ENCODE results near the gene HOATZ. TPM values are rescaled to one million over a fixed set of nuclear protein-coding genes. Genes with fewer than 3 reads are reported as not detected.
A peak's percentile ranks its signal among the peaks of the same experiment; 100 is the strongest.

Gene HOATZ
- total and polyA plus RNA-seq, 2 donors (not counting 3 experiments of a cell fraction or from before 2014, with no cell fraction given): not detected

DNA sequence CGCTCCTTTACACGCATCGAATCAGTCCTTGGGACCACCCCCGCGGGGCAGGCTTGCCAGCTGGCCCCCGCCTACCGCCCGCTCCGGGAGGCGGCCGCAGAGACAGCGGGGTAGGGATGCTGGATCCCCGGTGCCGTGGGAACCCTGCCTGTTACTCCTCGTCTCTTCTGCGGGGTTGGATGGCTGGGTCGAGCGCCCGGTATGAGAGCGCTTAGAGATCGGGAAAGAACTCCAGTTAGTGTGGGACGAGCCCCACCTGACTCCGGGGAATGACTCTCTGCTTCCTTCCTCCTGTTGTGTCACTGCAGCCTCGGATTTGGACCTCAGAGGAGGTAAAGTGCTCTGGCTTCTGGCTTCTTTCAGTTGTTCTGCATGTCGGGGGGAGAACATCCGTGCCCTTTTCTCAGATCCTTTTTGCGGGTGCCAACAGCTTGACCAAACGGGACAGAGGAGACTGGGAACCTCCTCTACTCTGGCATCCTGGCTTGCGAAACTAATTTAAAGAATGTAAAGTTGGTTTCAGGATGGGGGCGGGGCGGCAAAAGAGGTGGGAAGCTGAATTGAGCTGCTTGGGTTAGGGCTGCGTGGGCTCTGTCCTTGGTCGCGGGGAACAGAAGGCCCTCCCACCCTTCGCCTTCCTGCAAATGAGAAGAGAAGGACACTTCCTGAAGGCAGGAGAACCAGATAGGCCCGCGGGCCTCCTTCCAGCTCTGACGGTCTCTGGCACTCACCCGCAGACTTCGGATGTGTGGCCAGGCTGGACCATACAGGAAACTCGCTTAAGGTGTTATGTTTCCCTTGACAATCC lies 26.9 kb downstream of the HOATZ start:
- peaks cover 17% of the 10 kb centered on the region for H3K4me1 ChIP-seq (ENCODE audit: control insufficient read depth, extremely low read depth, insufficient read depth, low read length)
- FAIRE-seq: peak; percentile 15
- CTCF ChIA-PET: interaction anchor here (1.2 to 1.4 kb wide), 2 partner anchors 9 to 27 kb away, joined by 4 to 5 read pairs; partner anchors contain the start of gene HOATZ

More for the DNA sequence above, 26.9 kb downstream of the HOATZ start:
- intact Hi-C loops (cut with micrococcal nuclease) (loop anchor here (2.0 kb wide), 1 partner anchor 27 kb away; the partner anchor contains the start of gene HOATZ), dilution Hi-C loops (cut with MboI; ENCODE audit: extremely low pct_ligation_motif_present, low sequenced_read_pairs) (no loop called here)
- no peak overlapping the region for H3K27ac ChIP-seq (ENCODE audit: insufficient read depth, low read depth, low read length)
- H3K9me1 ChIP-seq (replicated peaks; ENCODE audit: control insufficient read depth, extremely low read depth, insufficient read depth, low read length): no peaks in the 10 kb centered on the region
- TF ChIP-seq CTCF (IDR thresholded peaks at IDR 0.05; ENCODE audit: extremely low read depth in 1 of 2, insufficient read depth in 1 of 2, low read depth in 1 of 2, low read length in 2 of 2) (no peak), FOS (IDR thresholded peaks at IDR 0.05; ENCODE audit: borderline replicate concordance, insufficient read depth, low read length) (peak; percentile 28)
- H3K9me3 ChIP-seq (replicated peaks; ENCODE audit: control insufficient read depth, insufficient read depth, low read length): no peaks in the 10 kb centered on the region
- peak overlapping the region; percentile 81 for H2AFZ ChIP-seq (ENCODE audit: low read depth, low read length)
- POLR2A ChIA-PET: no interaction called here
- BruUV-seq (replicated peaks): TSS peak; percentile 45
- H3K79me2 ChIP-seq (ENCODE audit: control insufficient read depth, insufficient read depth, low read length): no peaks in the 10 kb centered on the region
- H3K27me3 ChIP-seq (ENCODE audit: control insufficient read depth in 2 of 2, insufficient read depth in 2 of 2, low read length in 2 of 2): peaks cover 50 to 60% of the 10 kb centered on the region in 2 experiments
- H3K4me3 ChIP-seq (replicated peaks in 1 of 3; ENCODE audit: insufficient read depth in 1 of 3, low read depth in 1 of 3, low read length in 3 of 3): peak overlapping the region; percentile 6 to 44 (median 38)
- no peak overlapping the region for H3K9ac ChIP-seq (replicated peaks; ENCODE audit: extremely low read depth, insufficient read depth, low read length)
- H3K36me3 ChIP-seq (ENCODE audit: control insufficient read depth in 2 of 2, extremely low read depth in 1 of 2, insufficient read depth in 2 of 2, low read length in 2 of 2): no peaks in the 10 kb centered on the region
- no peaks in the 10 kb centered on the region for H4K20me1 ChIP-seq (replicated peaks; ENCODE audit: control insufficient read depth, extremely low read depth, insufficient read depth, low read length)
- DNase-seq (ENCODE audit: low read depth, low spot score): peak; percentile 30
- peak overlapping the region; percentile 39 for H3K4me2 ChIP-seq (ENCODE audit: insufficient read depth, low read length)
